ENCODE data around the gene ELANE.

Gene ELANE

DNA sequence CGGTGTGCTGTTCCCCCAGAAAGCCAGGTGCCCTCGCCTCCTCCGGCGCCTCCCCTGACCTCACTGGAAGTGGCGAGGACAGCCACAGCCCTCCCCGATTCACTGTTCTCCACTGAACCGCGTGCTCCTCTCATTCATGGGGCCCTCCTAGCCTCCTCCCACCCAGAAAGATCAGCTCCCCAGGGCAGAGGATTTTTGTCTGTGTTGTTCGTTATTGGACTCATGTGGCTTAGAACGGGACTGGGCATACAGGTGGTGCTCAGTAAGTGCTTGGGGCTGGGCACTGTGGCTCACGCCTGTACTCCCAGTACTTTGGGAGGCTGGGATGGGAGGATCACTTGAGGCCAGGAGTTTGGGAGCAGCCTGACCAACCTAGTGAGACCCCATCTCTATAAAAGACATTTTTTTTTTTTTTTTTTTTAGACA lies 7.5 kb upstream of the ELANE start:
- no peak for ATAC-seq
- TF ChIP-seq ZC3H10 (CRISPR knock-in tag; IDR thresholded peaks at IDR 0.05) (no peak), TSHZ2 (CRISPR knock-in tag; IDR thresholded peaks at IDR 0.05) (no peak), ZNF70 (CRISPR knock-in tag; IDR thresholded peaks at IDR 0.05) (no peak), ISL1 (CRISPR knock-in tag; IDR thresholded peaks at IDR 0.05) (no peak), ZFP3 (CRISPR knock-in tag; IDR thresholded peaks at IDR 0.05) (no peak), CSDC2 (CRISPR knock-in tag; IDR thresholded peaks at IDR 0.05) (no peak), RARB (CRISPR knock-in tag; IDR thresholded peaks at IDR 0.05) (no peak), TOX (CRISPR knock-in tag; IDR thresholded peaks at IDR 0.05; ENCODE audit: borderline replicate concordance) (no peak), ZNF565 (CRISPR knock-in tag; conservative IDR thresholded peaks at IDR 0.05; ENCODE audit: low read depth) (no peak), SNAI2 (CRISPR knock-in tag; IDR thresholded peaks at IDR 0.05) (no peak), ZNF8 (CRISPR knock-in tag; IDR thresholded peaks at IDR 0.05) (no peak), CREB5 (CRISPR knock-in tag; IDR thresholded peaks at IDR 0.05; ENCODE audit: low read depth) (no peak), GLIS3 (CRISPR knock-in tag; IDR thresholded peaks at IDR 0.05) (no peak), ARNTL (CRISPR knock-in tag; IDR thresholded peaks at IDR 0.05; ENCODE audit: borderline replicate concordance, low read depth) (no peak), CSRNP3 (CRISPR knock-in tag; IDR thresholded peaks at IDR 0.05) (no peak), TCF4 (CRISPR knock-in tag; IDR thresholded peaks at IDR 0.05; ENCODE audit: borderline replicate concordance) (no peak), PPARA (CRISPR knock-in tag; IDR thresholded peaks at IDR 0.05; ENCODE audit: borderline replicate concordance) (no peak), OSR1 (CRISPR knock-in tag; IDR thresholded peaks at IDR 0.05) (no peak)
- TF ChIP-seq, protein P1, sequence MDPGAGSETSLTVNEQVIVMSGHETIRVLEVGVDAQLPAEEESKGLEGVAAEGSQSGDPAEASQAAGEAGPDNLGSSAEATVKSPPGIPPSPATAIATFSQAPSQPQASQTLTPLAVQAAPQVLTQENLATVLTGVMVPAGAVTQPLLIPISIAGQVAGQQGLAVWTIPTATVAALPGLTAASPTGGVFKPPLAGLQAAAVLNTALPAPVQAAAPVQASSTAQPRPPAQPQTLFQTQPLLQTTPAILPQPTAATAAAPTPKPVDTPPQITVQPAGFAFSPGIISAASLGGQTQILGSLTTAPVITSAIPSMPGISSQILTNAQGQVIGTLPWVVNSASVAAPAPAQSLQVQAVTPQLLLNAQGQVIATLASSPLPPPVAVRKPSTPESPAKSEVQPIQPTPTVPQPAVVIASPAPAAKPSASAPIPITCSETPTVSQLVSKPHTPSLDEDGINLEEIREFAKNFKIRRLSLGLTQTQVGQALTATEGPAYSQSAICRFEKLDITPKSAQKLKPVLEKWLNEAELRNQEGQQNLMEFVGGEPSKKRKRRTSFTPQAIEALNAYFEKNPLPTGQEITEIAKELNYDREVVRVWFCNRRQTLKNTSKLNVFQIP (CRISPR knock-in tag; IDR thresholded peaks at IDR 0.05; ENCODE audit: borderline replicate concordance, low read depth): no peak
- TF ChIP-seq, protein P2, sequence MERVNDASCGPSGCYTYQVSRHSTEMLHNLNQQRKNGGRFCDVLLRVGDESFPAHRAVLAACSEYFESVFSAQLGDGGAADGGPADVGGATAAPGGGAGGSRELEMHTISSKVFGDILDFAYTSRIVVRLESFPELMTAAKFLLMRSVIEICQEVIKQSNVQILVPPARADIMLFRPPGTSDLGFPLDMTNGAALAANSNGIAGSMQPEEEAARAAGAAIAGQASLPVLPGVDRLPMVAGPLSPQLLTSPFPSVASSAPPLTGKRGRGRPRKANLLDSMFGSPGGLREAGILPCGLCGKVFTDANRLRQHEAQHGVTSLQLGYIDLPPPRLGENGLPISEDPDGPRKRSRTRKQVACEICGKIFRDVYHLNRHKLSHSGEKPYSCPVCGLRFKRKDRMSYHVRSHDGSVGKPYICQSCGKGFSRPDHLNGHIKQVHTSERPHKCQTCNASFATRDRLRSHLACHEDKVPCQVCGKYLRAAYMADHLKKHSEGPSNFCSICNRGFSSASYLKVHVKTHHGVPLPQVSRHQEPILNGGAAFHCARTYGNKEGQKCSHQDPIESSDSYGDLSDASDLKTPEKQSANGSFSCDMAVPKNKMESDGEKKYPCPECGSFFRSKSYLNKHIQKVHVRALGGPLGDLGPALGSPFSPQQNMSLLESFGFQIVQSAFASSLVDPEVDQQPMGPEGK (CRISPR knock-in tag; IDR thresholded peaks at IDR 0.05; ENCODE audit: borderline replicate concordance): no peak

- no peak for TF ChIP-seq ZFP30 (CRISPR knock-in tag; IDR thresholded peaks at IDR 0.05)
- no peak for TF ChIP-seq CSRNP3 (CRISPR knock-in tag; IDR thresholded peaks at IDR 0.05)
- TF ChIP-seq CREB5 (CRISPR knock-in tag; IDR thresholded peaks at IDR 0.05; ENCODE audit: low read depth): no peak
- TF ChIP-seq TCF4 (CRISPR knock-in tag; IDR thresholded peaks at IDR 0.05; ENCODE audit: borderline replicate concordance): no peak
- no peak for TF ChIP-seq PPARA (CRISPR knock-in tag; IDR thresholded peaks at IDR 0.05; ENCODE audit: borderline replicate concordance)
- no peak for TF ChIP-seq ZNF8 (CRISPR knock-in tag; IDR thresholded peaks at IDR 0.05)
- TF ChIP-seq RARB (CRISPR knock-in tag; IDR thresholded peaks at IDR 0.05): no peak
- no peak for TF ChIP-seq ESRRG (CRISPR knock-in tag; IDR thresholded peaks at IDR 0.05)
- TF ChIP-seq BACH2 (CRISPR knock-in tag; IDR thresholded peaks at IDR 0.05; ENCODE audit: borderline replicate concordance): no peak
- no peak for TF ChIP-seq GLIS3 (CRISPR knock-in tag; IDR thresholded peaks at IDR 0.05)
- ATAC-seq: no peak
Measured at GRCh38 chr19:845707-846521, 6.2 kb upstream of the ELANE start.

Measured in SK-N-SH treated with all-trans-retinoic acid at 6 μM for 48 hours (cell line).